K562 (cell line): ENCODE measurements around the gene CDS2. TPM values are rescaled to one million over a fixed set of nuclear protein-coding genes. Genes with fewer than 3 reads are reported as not detected.

Experiments
- ATAC-seq: fragments of 200-7000 bp; cut with Tn5 transposase; 3 replicates; pipeline ENCODE4 v1.9.1; 2020; ENCODE audit warnings: moderate library complexity
- BruUV-seq: library from RNA; stranded (reverse); fragments of 400-500 nt; replicated peaks from 2 replicates; lab custom pipeline; 2021; lab: Mats Ljungman, UMichigan
- CTCF ChIA-PET: fragments of 300-600 bp; formaldehyde crosslinking; extraction: SDS; loops from one replicate; lab custom pipeline; 2021; ENCODE audit warnings: low intra/inter-chr PET ratio; lab: Yijun Ruan, JAX
- POLR2A ChIA-PET: fragments of 300-600, 350-650 bp; sonication (Branson Sonifier 250); formaldehyde crosslinking; extraction: SDS; loops from one replicate; lab custom pipeline; 2021; ENCODE audit warnings: antibody characterized with exemption, inconsistent platforms; lab: Yijun Ruan, JAX
- DNase-seq, 4 experiments: peaks; one replicate each; pipeline versions ENCODE4 v3.0.0 to v3.0.0-alpha.2; 2011 to 2018; ENCODE audit warnings: low spot score in 3 of 4, mixed read lengths in 3 of 4; ENCODE audit errors: extremely low read depth in 1 of 4
- FAIRE-seq: peaks from 2 replicates; lab custom pipeline; 2011; peaks lifted over from hg19 to GRCh38; lab: Jason Lieb, UNC
- H2AFZ ChIP-seq: 2 replicates; pipeline ENCODE4 v1.6.0; 2011; ENCODE audit warnings: low read depth, low read length, control low read depth, inconsistent platforms
- H3K27ac ChIP-seq: fragments of 200-600 bp; 3 replicates; pipeline ENCODE4 v1.8.0; 2011; ENCODE audit warnings: low read depth, mild to moderate bottlenecking, control low read depth, inconsistent platforms, low read length, moderate library complexity, mixed read lengths; ENCODE audit errors: extremely low read depth
- H3K27me3 ChIP-seq, 2 experiments: fragments of 300-600 bp in 1 of 2; 2 replicates in 1 of 2; 3 replicates in 1 of 2; pipeline versions ENCODE4 v1.6.0 to v1.8.0; 2011; ENCODE audit warnings: inconsistent platforms in 2 of 2, low read length in 2 of 2, mild to moderate bottlenecking in 1 of 2, mixed read lengths in 1 of 2, moderate library complexity in 1 of 2; ENCODE audit not compliant: control insufficient read depth in 2 of 2, insufficient read depth in 2 of 2
- H3K36me3 ChIP-seq: fragments of 300-600 bp; 3 replicates; pipeline ENCODE4 v1.8.0; 2011; ENCODE audit warnings: mild to moderate bottlenecking, low read length, inconsistent platforms; ENCODE audit not compliant: control insufficient read depth, insufficient read depth
- H3K4me1 ChIP-seq, 2 experiments: fragments of 200-600 bp in 1 of 2; replicated peaks in 1 of 2; 2 replicates in 1 of 2; 3 replicates in 1 of 2; pipeline versions ENCODE4 v1.5.1 to v1.8.0; 2011; ENCODE audit warnings: inconsistent platforms in 2 of 2, low read length in 2 of 2, mild to moderate bottlenecking in 1 of 2, mixed read lengths in 1 of 2, moderate library complexity in 1 of 2; ENCODE audit not compliant: control insufficient read depth in 2 of 2, insufficient read depth in 2 of 2
- H3K4me2 ChIP-seq: 2 replicates; pipeline ENCODE4 v1.6.1; 2011; ENCODE audit warnings: low read length, control low read depth, inconsistent platforms, mixed read lengths; ENCODE audit not compliant: insufficient read depth
- H3K4me3 ChIP-seq: fragments of 200-600 bp; sonication (generic), shearing (Covaris generic); 2 replicates; pipeline ENCODE4 v1.5.1; 2016; ENCODE audit warnings: control low read depth, inconsistent platforms
- H3K79me2 ChIP-seq: fragments of 200-600 bp; 3 replicates; pipeline ENCODE4 v1.8.0; 2011; ENCODE audit warnings: low read length, inconsistent platforms; ENCODE audit not compliant: control insufficient read depth, insufficient read depth
- H3K9ac ChIP-seq, 2 experiments: 2 replicates each; pipeline versions ENCODE4 v1.6.0 to v1.6.1; 2011; ENCODE audit warnings: low read depth in 2 of 2, low read length in 2 of 2, control low read depth in 1 of 2, inconsistent platforms in 1 of 2, mild to moderate bottlenecking in 1 of 2, mixed read lengths in 1 of 2; ENCODE audit not compliant: insufficient read depth in 1 of 2
- H3K9me1 ChIP-seq: one replicate; pipeline ENCODE4 v1.6.0; 2011; ENCODE audit warnings: inconsistent platforms, mild to moderate bottlenecking, low read length, moderate library complexity; ENCODE audit not compliant: control insufficient read depth, insufficient read depth
- H3K9me3 ChIP-seq: replicated peaks from 2 replicates; pipeline ENCODE4 v1.5.1; 2011; ENCODE audit warnings: low read depth, low read length, inconsistent platforms; ENCODE audit not compliant: control insufficient read depth, insufficient read depth
- H4K20me1 ChIP-seq: replicated peaks from 2 replicates; pipeline ENCODE4 v1.6.1; 2011; ENCODE audit warnings: low read length, inconsistent platforms, mixed read lengths; ENCODE audit not compliant: control insufficient read depth, insufficient read depth
- NR2C1 ChIP-seq, 2 experiments: fragments of 450-650 bp; IDR thresholded peaks; 2 replicates each; pipeline ENCODE4 v1.6.1; 2017; ENCODE audit warnings: mild to moderate bottlenecking in 2 of 2, antibody characterized with exemption in 1 of 2, inconsistent platforms in 1 of 2, missing compliant biosample characterization in 1 of 2, missing genetic modification characterization in 1 of 2
- ZBTB40 ChIP-seq, 2 experiments: fragments of 450-650 bp in 1 of 2; sonication (generic) in 1 of 2; formaldehyde crosslinking in 1 of 2; IDR thresholded peaks; 2 replicates each; pipeline versions ENCODE4 v1.7.1 to v1.9.0; 2016 to 2022; ENCODE audit warnings: inconsistent platforms in 1 of 2, mild to moderate bottlenecking in 1 of 2, missing genetic modification reagents in 1 of 2
- WGBS: fragments of 100-300 bp; shearing (Covaris generic); methylation state at CpG from one replicate; pipeline ENCODE4 v1.1.6; 2016; ENCODE audit warnings: low coverage, mixed read lengths; ENCODE audit not compliant: insufficient coverage; ENCODE audit errors: missing lambda C conversion rate; 5-methylcytosine and 5-hydroxymethylcytosine counted together
- in situ Hi-C: fragments of 300-500 bp; cut with MboI; formaldehyde crosslinking; loops from 4 replicates; pipeline ENCODE4 v1.15.0; 2018; ENCODE audit warnings: inconsistent platforms, mixed read lengths
- intact Hi-C: fragments of 100-400 bp; cut with micrococcal nuclease; formaldehyde crosslinking; loops from 2 replicates; pipeline ENCODE4 v1.14.2; 2022
- polyA plus RNA-seq, 8 experiments: library from polyadenylated mRNA; depleted of rRNA in 4 of 8; stranded (reverse) in 5 of 8; unstranded in 3 of 8; fragments of >200 nt; fragmentation: Nextera tagmentation in 2 of 8; fragmentation: Illumina TruSeq in 1 of 8; extraction: Ambion mirVana in 2 of 8; extraction: Trizol in 1 of 8; gene quantifications; 2 replicates each; pipeline versions ENCODE4 v1.2.1 to v1.2.3, GENCODE V29; 2011 to 2014; ENCODE audit warnings: inconsistent platforms in 1 of 8, missing spikeins in 1 of 8
- total RNA-seq, 7 experiments: library from RNA; depleted of rRNA in 6 of 7; stranded (reverse); fragments of >200 nt in 6 of 7; fragmentation: Illumina TruSeq in 2 of 7; extraction: Trizol in 2 of 7; gene quantifications; 2 replicates each; pipeline versions ENCODE4 v1.2.1 to v1.2.3, GENCODE V29; 2011 to 2021; ENCODE audit warnings: low replicate concordance in 1 of 7

CDS2 gene
- total and polyA plus RNA-seq, 9 of the 15 experiments (the other 6 are each of a cell fraction or from before 2014, with no cell fraction given): 6.4 to 46.4 (median 12.2) TPM

GRCh38 chr20:5090191-5090590, 36.6 kb upstream of the CDS2 start:
- no peak overlapping the region for H3K4me3 ChIP-seq
- POLR2A ChIA-PET: no interaction called here
- H3K27me3 ChIP-seq: no peaks in the 10 kb centered on the region
- no peaks in the 10 kb centered on the region for H3K4me1 ChIP-seq
- FAIRE-seq (no peak), DNase-seq (no peak), ATAC-seq (no peak)
- H3K79me2 ChIP-seq: no peaks in the 10 kb centered on the region
- in situ Hi-C loops: no loop called here
- no TSS peak for BruUV-seq
- H3K9ac ChIP-seq: no peak overlapping the region
- intact Hi-C loops: no loop called here
- WGBS: 72% methylated on average over 4 of the region's 4 CpGs
- TF ChIP-seq ZBTB40 (IDR thresholded peaks at IDR 0.05) (0 out of 2 replicates have a peak, but pooled peaks have one; percentile 21), ZBTB40 (CRISPR knock-in tag; IDR thresholded peaks at IDR 0.05) (no peak), NR2C1 (IDR thresholded peaks at IDR 0.05) (no peak), NR2C1 (tag; IDR thresholded peaks at IDR 0.05) (no peak)
- no peaks in the 10 kb centered on the region for H4K20me1 ChIP-seq
- H2AFZ ChIP-seq: no peak overlapping the region
- no peak overlapping the region for H3K4me2 ChIP-seq
- H3K27ac ChIP-seq: no peak overlapping the region
- H3K9me3 ChIP-seq: no peaks in the 10 kb centered on the region
- H3K36me3 ChIP-seq: peaks cover 5% of the 10 kb centered on the region; the same call in 2 of the 3 replicates
- CTCF ChIA-PET: no interaction called here
- H3K9me1 ChIP-seq: no peaks in the 10 kb centered on the region
